Karpas-422 (cell line): Measurements from ENCODE around the gene TMEM235. TPM values are rescaled to one million over a fixed set of nuclear protein-coding genes. Genes with fewer than 3 reads are reported as not detected.

Experiments
- DNase-seq: peaks from one replicate; pipeline ENCODE4 v3.0.0-alpha.2; 2015
- H2AFZ ChIP-seq: fragments of 200-600 bp; sonication (generic); 2 replicates; pipeline ENCODE4 v1.6.1; 2014; ENCODE audit warnings: antibody characterized with exemption, low read length, mixed read lengths
- H3K27ac ChIP-seq: fragments of 200-600 bp; sonication (generic); 2 replicates; pipeline ENCODE4 v1.5.1; 2014; ENCODE audit warnings: mild to moderate bottlenecking, low read length, moderate library complexity
- H3K27me3 ChIP-seq: fragments of 200-600 bp; sonication (generic); 2 replicates; pipeline ENCODE4 v1.6.1; 2014; ENCODE audit warnings: low read length, mixed read lengths
- H3K36me3 ChIP-seq: fragments of 200-600 bp; sonication (generic); 2 replicates; pipeline ENCODE4 v1.6.1; 2014; ENCODE audit warnings: low read length, mixed read lengths; ENCODE audit not compliant: insufficient read depth
- H3K4me1 ChIP-seq: fragments of 200-600 bp; sonication (generic); 2 replicates; pipeline ENCODE4 v1.6.1; 2014; ENCODE audit warnings: mild to moderate bottlenecking, low read length, mixed read lengths
- H3K4me2 ChIP-seq: fragments of 200-600 bp; sonication (generic); 2 replicates; pipeline ENCODE4 v1.6.1; 2014; ENCODE audit warnings: low read length, low read depth, mild to moderate bottlenecking; ENCODE audit not compliant: poor library complexity, severe bottlenecking
- H3K4me3 ChIP-seq: fragments of 200-600 bp; sonication (generic); 2 replicates; pipeline ENCODE4 v1.5.1; 2014; ENCODE audit warnings: mild to moderate bottlenecking, antibody characterized with exemption, low read length, mixed read lengths
- H3K79me2 ChIP-seq: fragments of 200-600 bp; sonication (generic); 2 replicates; pipeline ENCODE4 v1.6.1; 2014; ENCODE audit warnings: mild to moderate bottlenecking, low read length, mixed read lengths
- H3K9ac ChIP-seq: fragments of 200-600 bp; sonication (generic); 2 replicates; pipeline ENCODE4 v1.6.0; 2014; ENCODE audit warnings: low read length
- H3K9me2 ChIP-seq: fragments of 200-600 bp; sonication (generic), shearing (Covaris generic); replicated peaks from 2 replicates; pipeline ENCODE4 v1.6.0; 2014; ENCODE audit warnings: mild to moderate bottlenecking, low read length, moderate library complexity; ENCODE audit not compliant: insufficient read depth
- H3K9me3 ChIP-seq: fragments of 300-700, 200-600 bp; sonication (generic); 2 replicates; pipeline ENCODE4 v1.6.1; 2014; ENCODE audit warnings: low read length, mixed read lengths
- H4K20me1 ChIP-seq: fragments of 200-600 bp; sonication (generic); 2 replicates; pipeline ENCODE4 v1.6.1; 2014; ENCODE audit warnings: mild to moderate bottlenecking, antibody characterized with exemption, low read length, low read depth; ENCODE audit not compliant: insufficient read depth
- total RNA-seq: library from RNA; depleted of rRNA; stranded (reverse); fragments of >200 nt; shearing (Covaris generic); gene quantifications from 2 replicates; pipeline ENCODE4 v1.2.3, GENCODE V29; 2014; ENCODE audit warnings: low replicate concordance

TMEM235 gene
- total RNA-seq, 1 experiment from 2014 or later, result not detected

DNA sequence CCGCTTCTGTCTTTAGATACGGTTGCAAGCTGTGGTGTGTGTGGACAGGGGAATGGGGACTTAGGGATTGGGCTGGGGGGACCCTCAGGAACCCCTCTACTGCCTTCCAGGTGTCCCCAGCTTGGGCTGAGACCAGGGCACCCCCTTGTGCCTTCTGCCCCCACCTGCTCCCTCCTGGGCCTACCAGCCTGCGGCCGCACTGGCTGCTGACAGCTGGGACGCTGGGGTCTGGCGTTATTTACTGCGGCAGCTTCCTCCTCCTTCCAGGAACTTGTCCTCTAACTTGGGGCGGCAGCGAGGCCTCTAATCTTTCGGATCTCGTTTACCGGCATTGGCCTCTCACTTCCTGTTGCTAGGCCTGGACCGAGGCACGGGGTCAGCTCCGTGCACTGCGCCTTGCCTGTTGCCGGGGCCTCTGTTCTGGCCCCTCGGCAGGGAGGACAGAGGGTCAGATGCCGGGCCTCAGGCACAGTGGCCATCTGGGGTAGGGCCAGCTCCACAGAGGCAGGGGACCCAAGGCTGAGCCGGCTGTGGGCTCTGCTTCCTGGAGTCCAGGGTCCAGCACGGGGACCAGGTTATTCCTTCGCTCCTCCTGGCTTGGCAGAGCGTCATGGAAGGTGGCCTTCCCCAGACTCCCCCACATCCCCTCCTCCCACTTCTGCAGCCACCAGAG, 31.8 kb downstream of the TMEM235 start:
- H2AFZ ChIP-seq, result no peak overlapping the region
- no peaks in the 10 kb centered on the region for H3K27me3 ChIP-seq
- no peak overlapping the region for H3K9ac ChIP-seq
- no peaks in the 10 kb centered on the region for H3K9me3 ChIP-seq
- H3K4me1 ChIP-seq, result no peaks in the 10 kb centered on the region
- H3K27ac ChIP-seq, result no peak overlapping the region
- no peaks in the 10 kb centered on the region for H3K79me2 ChIP-seq
- DNase-seq, result no peak
- no peak overlapping the region for H3K4me2 ChIP-seq
- H3K4me3 ChIP-seq, result no peak overlapping the region
- H3K36me3 ChIP-seq, result no peaks in the 10 kb centered on the region
- H4K20me1 ChIP-seq, result no peaks in the 10 kb centered on the region; the same call in 1 of the 2 replicates
- no peaks in the 10 kb centered on the region for H3K9me2 ChIP-seq

DNA sequence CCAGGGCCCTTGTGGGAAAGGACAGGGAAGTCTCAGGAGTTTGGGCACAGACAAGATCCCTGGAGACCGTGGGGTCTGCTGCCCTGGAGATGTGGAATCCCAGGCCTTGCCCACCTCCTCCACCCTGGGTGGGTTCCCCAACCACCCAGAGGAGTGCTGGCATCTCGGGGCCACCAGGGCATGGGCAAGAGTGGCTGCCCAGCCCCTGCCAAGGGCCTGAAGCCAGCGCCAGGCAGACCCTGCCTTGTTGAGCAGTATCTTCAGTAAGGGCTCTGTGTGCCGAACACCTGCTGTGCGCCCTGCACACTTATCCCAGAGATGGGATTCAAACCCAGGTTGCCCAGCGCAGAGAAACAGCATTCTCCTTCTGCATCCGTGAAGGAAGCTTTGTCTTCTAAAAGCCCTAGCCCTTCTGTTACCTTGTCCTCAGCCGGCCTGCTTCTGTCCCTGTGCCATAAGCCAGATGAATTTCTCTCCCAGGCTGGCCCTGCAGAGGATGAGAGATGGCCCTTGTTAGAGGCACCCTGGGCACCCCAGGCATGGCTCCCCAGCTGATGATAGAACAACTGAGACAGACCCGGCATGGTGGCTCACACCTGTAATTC, 32.4 kb downstream of the TMEM235 start:
- no peaks in the 10 kb centered on the region for H3K79me2 ChIP-seq
- no peaks in the 10 kb centered on the region for H3K27me3 ChIP-seq
- H3K9me3 ChIP-seq, result no peaks in the 10 kb centered on the region
- H3K36me3 ChIP-seq, result no peaks in the 10 kb centered on the region
- H3K9me2 ChIP-seq, result no peaks in the 10 kb centered on the region
- H3K27ac ChIP-seq, result no peak overlapping the region
- no peak overlapping the region for H3K4me3 ChIP-seq
- no peaks in the 10 kb centered on the region for H3K4me1 ChIP-seq
- H3K9ac ChIP-seq, result no peak overlapping the region
- no peak overlapping the region for H3K4me2 ChIP-seq
- no peak overlapping the region for H2AFZ ChIP-seq
- DNase-seq, result no peak
- no peaks in the 10 kb centered on the region for H4K20me1 ChIP-seq

DNA sequence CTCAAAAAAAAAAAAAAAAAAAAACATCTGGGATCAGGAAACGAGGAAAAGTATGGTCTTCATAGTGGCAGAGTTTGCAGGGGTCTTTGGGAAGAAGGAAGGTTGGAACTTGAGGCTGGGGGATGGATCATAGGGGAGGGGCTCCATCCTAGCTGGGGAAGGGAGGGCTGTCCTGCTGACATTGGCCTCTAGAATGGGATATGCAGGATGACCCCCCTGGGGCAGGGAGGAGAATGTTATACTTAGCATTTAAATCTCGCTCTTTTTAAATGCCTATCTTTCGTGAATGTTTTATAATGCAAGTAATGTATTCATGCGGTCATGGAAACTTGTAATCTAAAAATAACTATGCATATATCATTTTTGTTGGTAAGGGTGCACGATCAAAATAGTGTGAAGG, 33.2 kb downstream of the TMEM235 start:
- no peak for DNase-seq
- no peak overlapping the region for H2AFZ ChIP-seq
- no peaks in the 10 kb centered on the region for H3K27me3 ChIP-seq
- H3K4me2 ChIP-seq, result no peak overlapping the region
- no peaks in the 10 kb centered on the region for H3K9me2 ChIP-seq
- H3K36me3 ChIP-seq, result no peaks in the 10 kb centered on the region
- H3K79me2 ChIP-seq, result no peaks in the 10 kb centered on the region
- no peaks in the 10 kb centered on the region for H3K4me1 ChIP-seq
- no peak overlapping the region for H3K27ac ChIP-seq
- H3K4me3 ChIP-seq, result no peak overlapping the region
- H3K9me3 ChIP-seq, result no peaks in the 10 kb centered on the region
- no peak overlapping the region for H3K9ac ChIP-seq
- no peaks in the 10 kb centered on the region for H4K20me1 ChIP-seq

DNA sequence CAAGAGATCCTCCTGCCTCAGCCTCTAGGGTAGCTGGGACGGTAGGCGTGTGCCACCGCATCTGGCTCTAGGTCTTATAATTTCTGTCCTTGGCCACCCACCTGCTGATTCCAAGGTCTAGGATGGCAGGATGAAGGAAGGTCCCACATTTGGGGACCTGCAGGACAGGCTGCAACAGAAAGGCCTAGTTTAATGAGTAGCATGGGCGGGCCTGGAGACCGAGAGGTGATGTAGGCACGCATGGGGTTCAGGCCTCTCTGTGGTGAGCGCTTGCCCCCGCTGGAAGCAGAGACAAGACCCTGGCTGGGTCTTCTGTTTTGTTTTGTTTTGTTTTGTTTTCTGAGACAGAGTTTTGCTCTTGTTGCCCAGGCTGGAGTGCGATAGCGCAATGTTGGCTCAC, 33.7 kb downstream of the TMEM235 start:
- H3K4me2 ChIP-seq, result no peak overlapping the region
- H3K36me3 ChIP-seq, result no peaks in the 10 kb centered on the region
- H3K9me2 ChIP-seq, result no peaks in the 10 kb centered on the region
- no peak overlapping the region for H3K9ac ChIP-seq
- H3K4me1 ChIP-seq, result no peaks in the 10 kb centered on the region
- H3K27ac ChIP-seq, result no peak overlapping the region
- no peaks in the 10 kb centered on the region for H3K79me2 ChIP-seq
- H3K4me3 ChIP-seq, result no peak overlapping the region
- no peaks in the 10 kb centered on the region for H4K20me1 ChIP-seq
- H3K27me3 ChIP-seq, result no peaks in the 10 kb centered on the region
- no peaks in the 10 kb centered on the region for H3K9me3 ChIP-seq
- DNase-seq, result no peak
- no peak overlapping the region for H2AFZ ChIP-seq

DNA sequence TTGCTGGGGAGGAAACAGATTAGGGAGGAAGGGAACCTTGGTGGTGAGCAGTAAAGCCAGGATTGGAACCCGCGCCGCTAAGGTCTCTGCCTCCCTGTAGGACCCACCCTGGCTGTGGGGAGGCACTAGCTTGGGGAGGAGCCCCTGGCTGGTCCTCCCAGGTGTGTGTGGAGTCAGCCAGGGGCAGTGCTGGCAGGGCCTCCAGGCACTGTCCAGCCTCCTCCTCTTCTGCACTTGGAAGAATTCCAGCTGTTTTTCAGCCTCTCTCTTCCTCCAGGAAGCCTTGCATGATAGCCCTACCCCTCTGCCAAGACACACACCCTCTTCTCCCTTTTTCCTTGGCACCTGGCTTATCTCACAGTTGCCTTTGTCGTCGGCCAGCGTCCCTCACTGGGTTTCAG, 34.8 kb downstream of the TMEM235 start:
- no peak overlapping the region for H2AFZ ChIP-seq
- H3K36me3 ChIP-seq, result no peaks in the 10 kb centered on the region
- no peaks in the 10 kb centered on the region for H3K27me3 ChIP-seq
- no peaks in the 10 kb centered on the region for H3K4me1 ChIP-seq
- H3K27ac ChIP-seq, result no peak overlapping the region
- H3K9ac ChIP-seq, result no peak overlapping the region
- H3K79me2 ChIP-seq, result no peaks in the 10 kb centered on the region
- H3K9me2 ChIP-seq, result no peaks in the 10 kb centered on the region
- H4K20me1 ChIP-seq, result no peaks in the 10 kb centered on the region
- DNase-seq, result no peak
- no peaks in the 10 kb centered on the region for H3K9me3 ChIP-seq
- no peak overlapping the region for H3K4me2 ChIP-seq
- H3K4me3 ChIP-seq, result no peak overlapping the region

DNA sequence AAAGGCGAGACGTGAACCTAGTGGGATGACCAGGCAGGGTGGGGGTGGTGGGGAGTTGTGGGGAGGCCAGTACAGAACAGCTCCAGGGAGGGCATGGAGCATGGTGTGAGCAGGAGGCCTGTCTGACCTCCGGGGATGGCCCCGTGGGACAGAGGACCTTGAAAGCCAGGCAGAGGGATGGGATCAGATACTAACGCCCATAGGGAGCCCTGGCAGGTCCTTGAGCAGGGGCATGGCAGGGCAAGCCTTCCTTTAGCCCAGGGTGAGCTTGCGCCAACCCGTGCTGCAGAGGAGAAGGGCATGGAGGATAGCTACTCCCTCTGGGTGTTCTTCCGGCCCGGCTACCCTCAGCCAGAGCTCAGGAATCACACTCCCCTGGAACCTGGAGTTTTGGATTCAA, 35.3 kb downstream of the TMEM235 start:
- H3K9me3 ChIP-seq, result no peaks in the 10 kb centered on the region
- H2AFZ ChIP-seq, result no peak overlapping the region
- no peaks in the 10 kb centered on the region for H3K36me3 ChIP-seq
- no peaks in the 10 kb centered on the region for H3K27me3 ChIP-seq
- H4K20me1 ChIP-seq, result no peaks in the 10 kb centered on the region
- no peak for DNase-seq
- H3K4me1 ChIP-seq, result no peaks in the 10 kb centered on the region
- no peak overlapping the region for H3K4me2 ChIP-seq
- H3K9ac ChIP-seq, result no peak overlapping the region
- no peak overlapping the region for H3K4me3 ChIP-seq
- no peaks in the 10 kb centered on the region for H3K9me2 ChIP-seq
- H3K79me2 ChIP-seq, result no peaks in the 10 kb centered on the region
- no peak overlapping the region for H3K27ac ChIP-seq

DNA sequence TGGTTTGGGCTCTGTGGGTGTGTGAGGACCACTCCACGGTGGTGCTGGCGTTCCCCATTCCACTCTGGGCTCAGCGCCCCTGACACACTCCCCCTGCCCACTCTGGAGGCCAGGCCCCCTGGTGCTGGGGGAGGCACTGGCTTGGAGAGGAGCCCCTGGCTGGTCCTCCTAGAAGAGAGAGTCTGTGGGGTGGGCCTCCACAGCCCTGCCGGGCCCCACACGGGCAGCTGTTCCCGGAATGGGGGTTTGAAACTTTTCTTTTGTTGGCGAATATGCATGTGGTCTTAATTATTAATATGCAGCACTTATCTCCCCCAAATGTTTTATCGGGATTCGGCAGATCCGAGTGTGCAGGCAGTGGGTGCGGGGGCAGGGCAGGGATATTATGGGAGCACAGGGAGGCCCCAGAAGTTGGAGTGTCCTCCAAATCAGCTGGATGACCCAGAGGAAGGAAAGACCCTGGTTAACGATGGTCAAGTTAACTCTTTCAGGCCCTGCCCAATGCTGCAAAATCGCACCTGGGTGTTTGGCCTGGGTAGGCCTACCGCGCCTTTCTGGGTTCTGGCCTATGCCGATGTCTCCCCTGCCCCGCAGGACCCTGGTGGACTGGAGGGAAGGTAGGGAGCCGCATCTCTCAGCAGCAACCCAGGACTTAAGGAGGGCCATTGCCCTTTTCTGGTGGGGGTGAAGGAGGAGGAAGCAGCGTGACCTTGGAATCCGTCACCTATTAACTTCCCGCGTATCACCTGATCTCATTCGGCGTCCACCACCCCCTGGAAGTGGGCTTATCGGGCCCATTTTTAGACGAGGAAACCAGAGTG, 36.0 kb downstream of the TMEM235 start:
- no peak overlapping the region for H3K4me2 ChIP-seq
- H3K27me3 ChIP-seq, result no peaks in the 10 kb centered on the region
- H3K9me3 ChIP-seq, result no peaks in the 10 kb centered on the region
- H2AFZ ChIP-seq, result no peak overlapping the region
- no peaks in the 10 kb centered on the region for H3K79me2 ChIP-seq
- no peaks in the 10 kb centered on the region for H4K20me1 ChIP-seq
- no peak overlapping the region for H3K9ac ChIP-seq
- no peak overlapping the region for H3K27ac ChIP-seq
- no peaks in the 10 kb centered on the region for H3K9me2 ChIP-seq
- H3K4me1 ChIP-seq, result no peaks in the 10 kb centered on the region
- H3K36me3 ChIP-seq, result no peaks in the 10 kb centered on the region
- no peak for DNase-seq
- no peak overlapping the region for H3K4me3 ChIP-seq

DNA sequence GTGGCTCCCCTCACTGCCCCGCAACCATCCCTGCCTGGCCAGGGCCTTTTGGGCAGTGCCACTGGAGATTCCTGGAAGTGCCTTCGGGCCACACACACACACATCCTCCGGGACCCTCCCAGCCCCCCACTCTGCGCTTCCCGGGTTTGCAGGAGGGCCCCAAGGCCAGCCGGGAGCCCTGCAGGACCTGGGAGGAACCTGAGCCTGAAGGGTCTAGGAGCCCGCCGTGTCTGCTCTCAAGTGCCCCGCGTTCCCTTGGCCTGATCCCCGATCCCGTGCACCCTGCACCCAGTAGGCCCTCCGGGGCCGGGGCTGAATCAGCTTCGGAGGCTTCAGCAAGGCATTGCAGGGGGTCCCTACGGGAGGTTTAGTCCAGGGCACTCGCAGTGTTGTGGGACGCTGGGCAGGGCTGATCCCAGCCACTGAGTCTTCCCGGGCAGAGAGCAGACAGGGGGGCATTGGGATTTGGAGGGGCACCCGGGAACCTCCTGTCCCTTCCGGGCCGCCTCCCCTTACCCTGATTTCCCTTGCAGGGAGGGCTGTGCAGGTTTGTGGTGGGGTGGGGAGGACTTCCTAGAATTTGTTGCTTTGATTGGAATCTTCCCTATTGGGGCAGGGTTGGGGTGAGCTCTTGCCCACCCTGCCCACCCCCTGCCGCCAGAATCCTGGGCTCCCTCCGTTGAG, 36.9 kb downstream of the TMEM235 start:
- Histone ChIP-seq H3K27ac (no peak overlapping the region), H3K27me3 (no peaks in the 10 kb centered on the region), H3K4me1 (no peaks in the 10 kb centered on the region), H3K36me3 (no peaks in the 10 kb centered on the region), H3K4me3 (no peak overlapping the region), H2AFZ (no peak overlapping the region), H3K9ac (no peak overlapping the region), H3K9me3 (no peaks in the 10 kb centered on the region), H4K20me1 (no peaks in the 10 kb centered on the region), H3K9me2 (no peaks in the 10 kb centered on the region), H3K4me2 (no peak overlapping the region), H3K79me2 (no peaks in the 10 kb centered on the region)
- DNase-seq, result no peak
